Head of caudate nucleus (tissue), 42 donors: ENCODE measurements around the gene IRS1.

ENCODE experiments used
- DNase-seq, 42 donors: peaks; one replicate each; pipeline versions ENCODE4 v3.0.0 to v3.0.0-alpha.2; 2020 to 2021; ENCODE audit warnings: mixed read lengths in 7 of 42
- intact Hi-C: fragments of 100-400 bp; cut with DNase I; formaldehyde crosslinking; loops from one replicate; pipeline ENCODE4 v1.15.0; 2022

IRS1 gene

GRCh38 chr2:226740039-226740648 lies 59.5 kb downstream of the IRS1 start:
- intact Hi-C loops = no loop called here

DNA sequence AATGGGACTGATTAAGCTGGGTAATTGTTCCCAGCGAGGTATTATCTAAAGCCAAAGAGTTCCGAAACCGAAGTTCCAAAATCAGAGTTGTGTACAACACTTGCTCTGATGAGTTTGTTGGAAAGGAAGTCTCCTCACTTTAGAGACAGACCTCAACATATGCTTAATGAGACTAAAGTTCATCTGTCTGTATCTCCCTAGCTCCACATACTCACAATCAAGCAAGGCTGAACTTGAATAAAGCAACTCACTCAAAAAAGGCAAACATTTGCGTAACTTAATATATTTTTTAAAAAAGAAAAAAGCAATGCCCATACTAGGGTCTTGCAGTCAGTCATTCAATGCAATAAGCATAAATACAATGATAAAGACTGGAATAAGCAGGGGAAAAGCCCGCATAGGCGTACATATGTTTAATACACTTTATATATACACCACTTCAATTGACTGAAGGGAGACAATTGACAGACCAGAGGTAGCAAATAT lies 60.0 kb downstream of the IRS1 start:
- intact Hi-C loops = no loop called here

More at GRCh38 chr2:226740039-226740648, 59.5 kb downstream of the IRS1 start:
- no peak for DNase-seq

DNA sequence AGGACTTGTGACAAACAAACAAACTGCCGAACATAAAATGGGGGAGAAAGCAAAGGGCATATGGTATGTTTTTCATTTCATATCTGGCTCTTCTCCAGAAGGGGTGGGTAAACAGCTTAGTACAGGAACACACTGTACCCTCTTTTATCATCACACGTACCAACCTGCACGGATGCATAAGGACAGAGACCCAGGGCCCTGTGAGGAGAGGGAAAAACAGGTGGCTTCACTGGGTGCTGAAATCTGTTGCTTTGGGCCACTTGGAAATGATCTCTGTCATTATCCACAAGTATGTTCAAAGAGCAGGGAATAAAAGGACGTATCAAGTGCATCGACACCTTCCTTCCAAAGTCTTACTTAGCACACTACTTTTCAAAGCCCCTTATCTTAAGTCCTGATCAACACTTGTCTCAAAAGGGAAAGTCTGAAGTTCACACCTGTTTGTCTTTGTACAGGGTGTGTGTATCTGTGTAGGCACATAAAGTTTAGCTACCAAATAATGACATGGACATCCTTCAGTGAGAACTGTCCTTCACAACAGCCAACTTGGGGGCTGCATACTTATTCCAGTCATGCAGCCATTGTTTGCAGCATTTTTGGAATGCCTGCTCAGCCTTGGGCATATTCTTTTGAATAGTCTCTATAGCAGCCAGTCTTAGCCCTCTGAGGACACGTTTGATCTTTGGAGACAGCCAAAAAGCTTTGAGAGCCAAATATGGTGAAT lies 60.6 kb downstream of the IRS1 start:
- no peak for DNase-seq
- intact Hi-C loops = no loop called here

More for the DNA sequence above, 60.0 kb downstream of the IRS1 start:
- no peak for DNase-seq

GRCh38 chr2:226738191-226738820 lies 61.3 kb downstream of the IRS1 start:
- intact Hi-C loops = no loop called here
- DNase-seq = no peak

DNA sequence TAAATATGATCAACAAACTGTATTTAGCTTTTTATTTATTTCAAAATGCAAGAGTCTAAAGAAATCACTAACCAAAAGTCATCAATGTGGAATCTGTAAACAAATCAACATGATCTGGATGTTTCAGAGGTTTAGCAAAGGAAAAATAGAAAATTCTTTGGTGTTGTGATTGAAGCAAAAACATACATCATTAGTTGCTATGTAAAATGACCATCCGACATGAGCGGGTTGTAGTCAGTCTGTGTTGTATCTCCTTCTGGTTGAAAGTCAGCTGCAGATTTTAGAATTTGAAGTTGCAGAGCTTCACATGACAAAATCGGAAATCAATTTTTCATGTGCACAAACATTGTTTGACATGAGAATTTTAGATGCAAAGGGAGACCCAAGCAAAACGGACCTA lies 63.2 kb downstream of the IRS1 start:
- intact Hi-C loops = no loop called here
- no peak for DNase-seq

- intact Hi-C loops = no loop called here
- no peak for DNase-seq
Observed at GRCh38 chr2:226733927-226734564, 65.6 kb downstream of the IRS1 start.

GRCh38 chr2:226733189-226733858 lies 66.3 kb downstream of the IRS1 start:
- DNase-seq = peak in 2 of 42 donors; percentile 7 to 13
- intact Hi-C loops = no loop called here

DNA sequence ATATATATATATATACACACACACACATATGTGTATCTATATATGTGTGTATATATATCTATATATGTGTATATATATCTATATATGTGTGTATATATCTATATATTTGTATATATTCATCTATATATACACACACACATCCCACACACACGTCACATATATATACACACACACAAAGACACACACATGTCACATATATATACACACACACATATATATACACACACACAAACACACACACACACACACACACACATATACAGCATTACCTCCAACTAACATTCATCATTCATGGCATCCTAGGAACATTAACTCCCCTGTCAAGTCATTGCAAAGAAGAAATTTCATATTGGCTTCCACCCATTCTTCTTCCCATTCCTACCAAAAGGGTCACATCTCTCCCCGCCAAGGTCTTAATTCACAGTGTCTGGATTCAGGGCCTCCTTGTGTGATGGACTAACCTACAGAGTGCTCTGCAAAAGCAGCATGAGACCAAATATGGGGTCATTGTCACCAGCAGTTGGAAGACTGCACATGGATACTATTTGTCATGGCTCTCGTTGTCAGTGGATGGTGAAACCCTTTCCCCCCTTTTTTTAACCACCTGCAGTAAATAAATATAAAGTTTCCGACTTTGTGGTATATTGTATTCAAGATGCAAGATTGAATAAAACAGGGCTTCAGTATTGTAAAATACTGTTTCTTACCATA lies 67.0 kb downstream of the IRS1 start:
- DNase-seq = no peak
- intact Hi-C loops = no loop called here

DNA sequence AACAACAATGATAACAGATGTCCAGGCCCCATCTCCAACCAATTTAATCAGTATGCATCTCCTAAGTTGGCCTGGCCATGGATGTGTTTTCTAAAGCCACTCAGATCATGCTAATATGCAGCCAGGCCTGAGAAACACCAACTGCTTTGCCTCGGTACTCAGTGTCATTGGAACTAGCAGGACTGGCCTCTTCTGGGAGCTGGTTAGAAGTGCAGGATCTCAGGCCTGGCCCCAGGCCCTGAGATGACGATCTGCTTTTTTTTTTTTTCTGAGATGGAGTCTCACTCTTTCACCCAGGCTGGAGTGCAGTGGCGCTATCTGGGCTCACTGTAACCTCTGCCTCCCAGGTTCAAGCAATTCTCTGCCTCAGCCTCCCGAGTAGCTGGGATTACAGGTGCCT lies 69.1 kb downstream of the IRS1 start:
- intact Hi-C loops = no loop called here
- no peak for DNase-seq

DNA sequence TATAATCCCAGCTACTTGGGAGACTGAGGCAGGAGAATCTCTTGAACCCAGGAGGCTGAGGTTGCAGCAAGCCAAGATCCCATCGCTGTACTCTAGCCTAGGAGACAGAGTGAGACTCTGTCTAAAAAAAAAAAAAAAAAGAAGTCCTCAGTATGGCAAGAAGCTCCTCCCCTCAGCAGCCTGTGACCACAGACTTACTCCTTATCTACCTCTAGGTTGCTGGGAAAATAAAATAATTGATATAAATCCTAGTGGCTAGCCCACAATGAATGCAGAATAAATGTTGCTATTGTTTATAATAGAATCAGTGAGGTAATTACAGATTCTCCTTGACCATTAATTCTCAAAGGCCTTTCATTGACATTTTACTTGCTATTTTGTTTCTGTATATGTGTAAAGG lies 70.6 kb downstream of the IRS1 start:
- intact Hi-C loops = no loop called here
- no peak for DNase-seq

GRCh38 chr2:226727251-226727650 lies 72.4 kb downstream of the IRS1 start:
- DNase-seq = no peak
- intact Hi-C loops = no loop called here

- intact Hi-C loops = no loop called here
- no peak for DNase-seq
Observed at GRCh38 chr2:226726546-226726945, 73.1 kb downstream of the IRS1 start.

DNA sequence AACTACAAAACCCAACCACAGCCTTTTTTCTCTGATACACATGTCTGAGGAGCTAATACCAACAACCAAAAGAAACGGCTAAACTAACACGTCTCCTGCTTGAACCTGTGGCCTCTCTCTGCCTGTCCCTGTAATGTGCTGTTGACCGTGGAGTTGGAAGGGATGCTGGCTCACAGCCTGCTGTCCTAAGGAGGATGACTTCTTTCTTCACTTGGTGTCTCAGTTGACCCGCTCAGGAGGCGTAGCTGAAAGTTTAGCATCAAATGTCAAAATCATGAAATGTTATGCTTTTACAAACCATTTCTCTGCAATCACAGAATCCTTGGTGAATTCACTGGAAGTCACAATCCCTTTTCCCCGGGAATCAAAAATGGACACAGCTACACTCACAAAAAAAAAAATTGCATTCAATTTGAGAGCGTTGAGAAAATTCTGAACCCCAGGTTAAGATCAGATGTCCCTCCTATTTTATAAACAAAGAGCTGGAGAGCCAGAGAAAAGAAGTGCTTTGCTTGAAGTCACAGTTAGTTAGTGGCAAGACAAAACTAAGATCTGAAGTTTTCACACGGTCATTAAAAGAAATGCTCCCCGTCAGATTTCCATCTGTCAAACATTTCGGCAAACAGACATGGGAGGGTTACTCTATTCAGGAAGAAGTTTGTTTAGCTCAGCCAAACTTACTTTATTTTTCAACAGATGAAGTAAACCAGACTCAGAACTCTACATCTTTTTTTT lies 74.3 kb downstream of the IRS1 start:
- no peak for DNase-seq
- intact Hi-C loops = no loop called here

DNA sequence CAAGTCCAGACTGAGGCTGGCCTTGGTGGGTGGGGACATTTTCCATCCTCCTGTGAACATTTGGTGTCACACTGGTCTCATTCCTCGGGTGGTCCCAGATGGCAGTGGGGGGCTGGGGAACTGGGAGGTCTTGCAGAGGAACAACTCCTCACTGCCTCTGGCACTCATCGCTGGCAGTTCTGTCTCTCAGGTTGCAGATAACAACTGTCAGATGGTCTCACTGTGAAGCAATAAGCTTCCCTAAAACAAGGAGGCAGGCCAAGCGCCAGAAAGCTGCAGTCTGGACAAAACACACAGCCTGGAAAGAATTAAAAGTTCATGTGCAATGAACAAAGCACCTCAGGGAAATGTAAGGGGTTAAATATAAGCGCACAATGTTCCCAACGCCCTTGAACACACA lies 78.1 kb downstream of the IRS1 start:
- intact Hi-C loops = no loop called here
- DNase-seq = no peak

DNA sequence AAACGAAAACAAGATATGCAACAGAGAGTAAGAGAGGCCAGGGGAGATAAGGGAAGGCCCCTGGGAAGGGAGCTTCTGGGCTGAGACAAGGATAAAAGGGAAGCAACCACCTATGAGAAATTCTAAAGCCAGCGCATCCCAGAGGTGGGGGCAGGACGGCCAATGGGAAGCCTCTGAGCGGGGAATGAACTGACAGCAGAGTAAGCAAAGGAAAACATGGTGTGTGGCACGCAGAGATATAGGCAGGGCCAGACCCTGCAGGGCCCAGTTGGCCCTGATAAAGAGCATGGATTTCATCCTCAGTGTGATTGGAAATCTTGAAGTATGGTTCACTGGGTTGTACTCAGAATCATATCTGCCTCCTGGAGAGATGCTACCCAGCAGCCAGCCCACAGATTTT lies 78.7 kb downstream of the IRS1 start:
- intact Hi-C loops = no loop called here

DNA sequence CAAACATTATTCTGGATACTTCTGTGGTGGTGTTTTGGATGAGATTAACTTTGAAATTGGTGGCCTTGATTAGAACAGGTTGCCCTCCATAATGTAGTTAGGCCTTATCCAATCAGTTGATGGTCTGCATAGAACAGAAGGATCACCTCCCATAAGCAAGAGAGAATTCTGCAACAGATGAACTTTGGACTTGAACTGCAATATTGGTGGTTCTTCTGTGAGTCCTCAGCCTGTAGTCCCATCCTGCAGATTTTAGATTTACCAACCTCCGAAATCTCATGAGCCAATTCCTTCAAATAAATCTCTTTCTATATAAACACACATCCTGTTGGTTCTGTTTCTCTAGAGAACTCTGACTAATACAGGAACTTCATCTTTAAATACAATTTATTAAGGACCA lies 81.9 kb downstream of the IRS1 start:
- intact Hi-C loops = no loop called here
- no peak for DNase-seq

More for the DNA sequence above, 78.7 kb downstream of the IRS1 start:
- no peak for DNase-seq

- intact Hi-C loops = no loop called here
- DNase-seq = no peak
Observed at GRCh38 chr2:226716126-226716525, 83.5 kb downstream of the IRS1 start.

GRCh38 chr2:226715347-226715990 lies 84.2 kb downstream of the IRS1 start:
- DNase-seq = no peak
- intact Hi-C loops = no loop called here
